B cell (primary cell): ENCODE results near the gene MYOF. TPM values are rescaled to one million over a fixed set of nuclear protein-coding genes. Genes with fewer than 3 reads are reported as not detected.

Experiments
- ATAC-seq: fragments of 200-7000 bp; cut with Tn5 transposase; one replicate; pipeline ENCODE4 v1.10.0; 2021; ENCODE audit warnings: low read depth, mild to moderate bottlenecking, moderate number of reproducible peaks, moderate library complexity
- CTCF ChIA-PET: fragments of 350-600 bp; sonication (Branson Sonifier 250); formaldehyde crosslinking; loops from one replicate; lab custom pipeline; 2021; ENCODE audit warnings: antibody characterized with exemption, inconsistent platforms; lab: Charles Lee
- POLR2A ChIA-PET: fragments of 350-600 bp; sonication (Branson Sonifier 250); formaldehyde crosslinking; loops from one replicate; lab custom pipeline; 2021; ENCODE audit warnings: antibody characterized with exemption; lab: Charles Lee
- DNase-seq: peaks from one replicate; pipeline ENCODE4 v3.0.0; 2013
- H2AFZ ChIP-seq: 2 replicates; pipeline ENCODE4 v1.6.1; 2012; ENCODE audit warnings: mild to moderate bottlenecking, low read depth, low read length; ENCODE audit not compliant: insufficient read depth, poor library complexity, severe bottlenecking
- H3K27ac ChIP-seq, 2 donors: 1 replicate in 1 of 2; 2 replicates in 1 of 2; pipeline ENCODE4 v1.5.1; 2012 to 2013; ENCODE audit warnings: low read length in 2 of 2, mild to moderate bottlenecking in 2 of 2, moderate library complexity in 1 of 2
- H3K27me3 ChIP-seq, 4 experiments: fragments of 200-600 bp in 1 of 4; sonication (generic) in 1 of 4; replicated peaks in 1 of 4; 1 replicate in 2 of 4; 2 replicates in 2 of 4; pipeline versions ENCODE4 v1.6.1 to v1.7.0; 2013 to 2016; ENCODE audit warnings: low read length in 3 of 4, mild to moderate bottlenecking in 2 of 4, mixed read lengths in 1 of 4, moderate library complexity in 1 of 4; ENCODE audit not compliant: insufficient read depth in 4 of 4, control insufficient read depth in 3 of 4; ENCODE audit errors: control extremely low read depth in 1 of 4
- H3K36me3 ChIP-seq, 2 experiments: replicated peaks in 1 of 2; 1 replicate in 1 of 2; 2 replicates in 1 of 2; pipeline versions ENCODE4 v1.6.1 to v1.7.1; 2013; ENCODE audit warnings: low read length in 1 of 2; ENCODE audit not compliant: insufficient read depth in 2 of 2, control insufficient read depth in 1 of 2; ENCODE audit errors: control extremely low read depth in 1 of 2, extremely low read depth in 1 of 2
- H3K4me1 ChIP-seq, 2 donors: fragments of 200-600 bp in 1 of 2; sonication (generic) in 1 of 2; 1 replicate in 1 of 2; 2 replicates in 1 of 2; pipeline versions ENCODE4 v1.5.1 to v1.6.1; 2013 to 2017; ENCODE audit warnings: low read length in 2 of 2; ENCODE audit not compliant: control insufficient read depth in 2 of 2, insufficient read depth in 2 of 2
- H3K4me2 ChIP-seq: replicated peaks from 2 replicates; pipeline ENCODE3; 2012; ENCODE audit warnings: mild to moderate bottlenecking, low read depth, low read length; ENCODE audit not compliant: poor library complexity, severe bottlenecking
- H3K4me3 ChIP-seq, 5 experiments: fragments of 200-600 bp in 1 of 5; sonication (generic) in 1 of 5; 1 replicate in 3 of 5; 2 replicates in 2 of 5; pipeline versions ENCODE4 v1.5.1 to v1.7.0; 2011 to 2016; ENCODE audit warnings: low read length in 4 of 5, mild to moderate bottlenecking in 4 of 5, low read depth in 2 of 5, control low read depth in 1 of 5, moderate library complexity in 1 of 5; ENCODE audit not compliant: insufficient read depth in 1 of 5; ENCODE audit errors: control extremely low read depth in 1 of 5, extremely low read depth in 1 of 5
- H3K79me2 ChIP-seq: fragments of 200-600 bp; sonication (generic); one replicate; pipeline ENCODE4 v1.6.0; 2016; ENCODE audit warnings: low read length; ENCODE audit not compliant: control insufficient read depth, insufficient read depth
- H3K9ac ChIP-seq: fragments of 200-600 bp; sonication (generic); 2 replicates; pipeline ENCODE4 v1.6.1; 2017; ENCODE audit warnings: mild to moderate bottlenecking, low read length, moderate library complexity
- H3K9me3 ChIP-seq, 3 donors: one replicate each; pipeline versions ENCODE4 v1.6.1 to v1.7.1; 2013; ENCODE audit warnings: low read length in 2 of 3; ENCODE audit not compliant: control insufficient read depth in 2 of 3, insufficient read depth in 1 of 3; ENCODE audit errors: control extremely low read depth in 1 of 3
- H4K20me1 ChIP-seq: 2 replicates; pipeline ENCODE4 v1.6.0; 2012; ENCODE audit warnings: mild to moderate bottlenecking, low read length; ENCODE audit not compliant: insufficient read depth, control insufficient read depth, poor library complexity, severe bottlenecking
- H3K27ac Mint-ChIP-seq: one replicate; pipeline ENCODE4 v1.8.0; 2021; ENCODE audit warnings: mixed read lengths
- H3K27me3 Mint-ChIP-seq: one replicate; pipeline ENCODE4 v1.8.0; 2021; ENCODE audit warnings: mixed read lengths
- H3K4me1 Mint-ChIP-seq: one replicate; pipeline ENCODE4 v1.8.0; 2021; ENCODE audit warnings: mixed read lengths
- H3K4me3 Mint-ChIP-seq: one replicate; pipeline ENCODE4 v1.8.0; 2021; ENCODE audit warnings: mixed read lengths
- H3K9me3 Mint-ChIP-seq: one replicate; pipeline ENCODE4 v1.8.0; 2022; ENCODE audit warnings: mixed read lengths; ENCODE audit not compliant: insufficient read depth
- CTCF ChIP-seq: fragments of 200-600 bp; IDR thresholded peaks from one replicate; pipeline ENCODE4 v1.8.0; 2022; ENCODE audit warnings: antibody characterized with exemption, mild to moderate bottlenecking
- EZH2 ChIP-seq: IDR thresholded peaks from 2 replicates; pipeline ENCODE4 v1.6.1; 2012; ENCODE audit warnings: borderline replicate concordance, low read depth, mild to moderate bottlenecking, moderate library complexity, low read length; ENCODE audit not compliant: insufficient read depth, poor library complexity, severe bottlenecking
- WGBS: methylation state at CpG from one replicate; pipeline ENCODE4 v1.1.5; 2013; ENCODE audit warnings: missing lambda C conversion rate; ENCODE audit not compliant: insufficient coverage; 5-methylcytosine and 5-hydroxymethylcytosine counted together
- intact Hi-C: fragments of 100-400 bp; cut with micrococcal nuclease; formaldehyde crosslinking; loops from one replicate; pipeline ENCODE4 v1.10.0; 2022
- polyA plus RNA-seq: library from polyadenylated mRNA; depleted of rRNA; stranded (reverse); fragments of >200 nt; gene quantifications from 2 replicates; pipeline ENCODE4 v1.2.3, GENCODE V29; 2012
- total RNA-seq, 2 donors: library from RNA; stranded (reverse); fragments of 120-200 nt in 1 of 2; gene quantifications; 1 replicate in 1 of 2; 2 replicates in 1 of 2; pipeline versions ENCODE4 v1.2.3 to v1.2.4, GENCODE V29; 2013 to 2022

Gene MYOF
- total and polyA plus RNA-seq, 2 donors (not counting 1 experiment from before 2014, with no cell fraction given) = 0.07 to 0.18 TPM

- no peaks in the 10 kb centered on the region for H3K27me3 ChIP-seq
- H3K27ac Mint-ChIP-seq = no peak overlapping the region
- POLR2A ChIA-PET = no interaction called here
- H3K4me1 Mint-ChIP-seq = peaks cover 5% of the 10 kb centered on the region
- TF ChIP-seq CTCF (no peak), EZH2 (no peak)
- intact Hi-C loops = no loop called here
- no peaks in the 10 kb centered on the region for H4K20me1 ChIP-seq
- no peak overlapping the region for H2AFZ ChIP-seq
- H3K27ac ChIP-seq = no peak overlapping the region
- H3K27me3 Mint-ChIP-seq = no peaks in the 10 kb centered on the region
- H3K79me2 ChIP-seq = no peaks in the 10 kb centered on the region
- H3K36me3 ChIP-seq = no peaks in the 10 kb centered on the region
- H3K4me1 ChIP-seq = no peaks in the 10 kb centered on the region
- H3K4me3 Mint-ChIP-seq = no peak overlapping the region
- H3K9me3 ChIP-seq = no peaks in the 10 kb centered on the region
- H3K4me3 ChIP-seq = no peak overlapping the region
- H3K4me2 ChIP-seq = no peak overlapping the region
- no peaks in the 10 kb centered on the region for H3K9me3 Mint-ChIP-seq
- CTCF ChIA-PET = interaction anchor here (0.7 kb wide), 1 partner anchor 69 kb away, joined by 3 read pairs; no protein-coding TSS in a partner anchor
- H3K9ac ChIP-seq = no peak overlapping the region
- ATAC-seq (no peak), DNase-seq (no peak)
- WGBS = no CpG with 5 or more reads among the region's 2 CpGs
Measured at GRCh38 chr10:93452143-93452542, 30.0 kb downstream of the MYOF start.

GRCh38 chr10:93451244-93451947 is 30.7 kb downstream of the MYOF start:
- Histone ChIP-seq H3K4me2 (no peak overlapping the region), H3K36me3 (no peaks in the 10 kb centered on the region), H2AFZ (no peak overlapping the region), H3K9ac (no peak overlapping the region), H3K4me1 (no peaks in the 10 kb centered on the region), H4K20me1 (no peaks in the 10 kb centered on the region), H3K27ac (no peak overlapping the region), H3K4me3 (no peak overlapping the region), H3K27me3 (no peaks in the 10 kb centered on the region), H3K79me2 (no peaks in the 10 kb centered on the region), H3K9me3 (no peaks in the 10 kb centered on the region)
- no peak overlapping the region for H3K4me3 Mint-ChIP-seq
- peaks cover 5% of the 10 kb centered on the region for H3K4me1 Mint-ChIP-seq
- no peaks in the 10 kb centered on the region for H3K27me3 Mint-ChIP-seq
- WGBS = 73% methylated on average over 5 of the region's 7 CpGs
- no peak for TF ChIP-seq CTCF
- no peak for TF ChIP-seq EZH2
- ChIA-PET CTCF (no interaction called here), POLR2A (no interaction called here)
- no peak for DNase-seq
- intact Hi-C loops = no loop called here
- H3K9me3 Mint-ChIP-seq = no peaks in the 10 kb centered on the region
- ATAC-seq = no peak
- no peak overlapping the region for H3K27ac Mint-ChIP-seq
